Mononuclear cell (primary cell): ENCODE measurements around the gene IFTAP. TPM values are rescaled to one million over a fixed set of nuclear protein-coding genes. Genes with fewer than 3 reads are reported as not detected.
"Not testable (repeated sequence)": the region's sequence is repeated elsewhere in the genome, so short reads cannot be mapped to it uniquely, and the experiment has no call there.

Experiments used
- H3K27me3 ChIP-seq: 2 replicates; pipeline ENCODE4 v1.6.0; 2011; ENCODE audit warnings: low read length, control low read depth; ENCODE audit not compliant: insufficient read depth
- H3K4me1 ChIP-seq: 2 replicates; pipeline ENCODE4 v1.5.1; 2011; ENCODE audit warnings: mild to moderate bottlenecking, low read length, control low read depth; ENCODE audit not compliant: insufficient read depth
- H3K4me3 ChIP-seq: 2 replicates; pipeline ENCODE4 v1.5.1; 2011; ENCODE audit warnings: mild to moderate bottlenecking, low read length, moderate library complexity
- H3K9me3 ChIP-seq: 2 replicates; pipeline ENCODE4 v1.5.1; 2011; ENCODE audit warnings: low read depth, mild to moderate bottlenecking, control low read depth, low read length
- total RNA-seq: library from RNA; depleted of rRNA; stranded (reverse); fragments of >200 nt; gene quantifications from one replicate; pipeline ENCODE4 v1.2.3, GENCODE V29; 2012

IFTAP gene
- total RNA-seq, 1 donor = 2.7 TPM

GRCh38 chr11:36661359-36661758 lies 67.1 kb downstream of the IFTAP start:
- H3K27me3 ChIP-seq, H3K9me3 ChIP-seq, H3K4me3 ChIP-seq, H3K4me1 ChIP-seq: not testable (repeated sequence)

DNA sequence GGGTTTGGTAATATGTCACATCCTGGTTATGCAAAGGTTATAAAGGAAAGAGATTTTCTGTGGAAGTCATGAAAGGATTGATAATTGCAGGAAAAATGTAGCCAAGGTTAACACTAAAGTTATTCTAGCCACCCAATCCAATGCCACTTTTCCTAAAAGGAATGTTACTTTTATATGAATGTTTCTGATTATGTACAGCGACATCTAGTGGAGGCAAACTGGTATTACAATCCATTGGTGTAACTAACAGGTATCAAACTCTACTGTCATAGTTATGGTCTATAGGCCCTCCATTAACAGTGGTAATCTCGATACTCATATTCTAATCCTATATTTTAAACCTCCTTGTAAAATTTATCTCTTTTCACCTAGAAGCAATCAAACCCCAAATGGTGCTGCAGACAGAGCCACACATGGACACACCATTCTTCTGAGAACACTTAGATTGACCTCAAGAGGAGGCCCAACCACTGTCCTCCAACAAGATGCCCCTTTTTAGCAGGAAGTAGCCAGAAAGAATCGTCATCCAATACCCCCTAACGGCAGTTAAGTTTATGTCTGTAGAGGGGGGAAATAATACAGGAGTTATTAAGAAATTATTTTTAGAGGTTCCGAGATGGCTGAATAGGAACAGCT lies 78.6 kb downstream of the IFTAP start:
- H3K27me3 ChIP-seq = no peaks in the 10 kb centered on the region
- H3K4me1 ChIP-seq = no peaks in the 10 kb centered on the region
- no peak overlapping the region for H3K4me3 ChIP-seq
- no peaks in the 10 kb centered on the region for H3K9me3 ChIP-seq

GRCh38 chr11:36679547-36679946 lies 85.2 kb downstream of the IFTAP start:
- H3K9me3 ChIP-seq, H3K27me3 ChIP-seq, H3K4me1 ChIP-seq, H3K4me3 ChIP-seq: not testable (repeated sequence)

GRCh38 chr11:36683818-36684217 lies 89.5 kb downstream of the IFTAP start:
- Histone ChIP-seq H3K4me3 (no peak overlapping the region), H3K4me1 (no peaks in the 10 kb centered on the region), H3K27me3 (no peaks in the 10 kb centered on the region), H3K9me3 (no peaks in the 10 kb centered on the region)

GRCh38 chr11:36684840-36685801 lies 90.8 kb downstream of the IFTAP start:
- Histone ChIP-seq H3K9me3 (no peaks in the 10 kb centered on the region), H3K4me1 (no peaks in the 10 kb centered on the region), H3K27me3 (no peaks in the 10 kb centered on the region), H3K4me3 (no peak overlapping the region)

GRCh38 chr11:36688132-36688531 lies 93.8 kb downstream of the IFTAP start:
- no peak overlapping the region for H3K4me3 ChIP-seq
- H3K9me3 ChIP-seq = no peaks in the 10 kb centered on the region
- no peaks in the 10 kb centered on the region for H3K27me3 ChIP-seq
- no peaks in the 10 kb centered on the region for H3K4me1 ChIP-seq

DNA sequence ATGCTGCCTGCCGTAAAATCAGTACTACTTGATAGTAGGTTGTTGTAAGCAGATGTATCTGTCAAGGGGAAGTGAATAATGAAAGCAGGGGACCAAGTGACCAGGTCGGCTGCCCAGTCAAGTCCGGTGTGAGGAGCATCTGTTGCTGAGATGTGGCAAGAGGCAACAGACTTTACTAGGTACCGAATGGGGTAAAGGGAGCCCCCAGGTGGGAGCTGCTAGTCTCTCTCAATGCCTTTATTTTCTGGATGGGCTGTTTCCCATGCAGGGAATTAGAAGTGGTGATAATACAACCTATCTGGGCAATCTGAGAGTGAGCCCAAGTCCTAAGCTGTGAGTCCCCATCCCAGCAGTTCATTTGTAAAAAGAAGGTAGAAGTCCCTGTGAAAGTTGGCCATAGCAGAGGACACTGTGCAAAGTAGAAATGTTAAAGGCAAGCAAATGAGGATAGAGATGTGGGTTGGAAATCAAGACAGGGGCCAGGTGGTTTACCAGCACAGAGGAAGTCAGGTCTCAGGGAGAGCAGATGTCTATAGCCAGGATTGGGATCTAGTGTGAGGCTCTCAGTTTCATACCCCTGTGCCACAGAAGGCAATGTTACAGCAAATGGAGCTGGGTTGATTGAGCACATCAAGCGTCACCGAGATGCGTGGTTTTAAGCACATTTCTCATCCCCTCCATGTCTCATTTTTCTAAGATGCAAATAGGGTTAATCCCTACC lies 94.4 kb downstream of the IFTAP start:
- Histone ChIP-seq H3K27me3 (no peaks in the 10 kb centered on the region), H3K9me3 (no peaks in the 10 kb centered on the region), H3K4me1 (no peaks in the 10 kb centered on the region), H3K4me3 (no peak overlapping the region)

DNA sequence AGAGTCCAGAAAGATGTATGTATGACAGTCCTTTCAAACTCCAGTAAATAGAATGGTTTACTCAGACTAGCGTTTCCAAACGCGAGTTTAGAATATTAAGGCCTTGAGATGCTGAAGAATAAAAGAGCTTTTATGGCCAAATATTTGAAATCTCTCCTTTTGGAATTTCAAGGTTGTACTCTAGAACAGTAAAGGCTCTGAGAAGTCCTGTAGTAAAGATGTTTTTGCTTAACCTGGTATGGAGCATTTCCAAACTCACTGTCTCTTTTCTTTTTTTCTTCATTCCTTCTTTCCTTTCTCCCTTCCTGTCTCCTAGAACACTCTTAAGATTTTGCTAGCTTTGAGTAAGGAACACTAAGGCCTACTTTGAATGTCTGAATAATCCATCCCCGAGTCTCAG lies 95.1 kb downstream of the IFTAP start:
- Histone ChIP-seq H3K4me1 (no peaks in the 10 kb centered on the region), H3K4me3 (no peak overlapping the region), H3K27me3 (no peaks in the 10 kb centered on the region), H3K9me3 (no peaks in the 10 kb centered on the region)

DNA sequence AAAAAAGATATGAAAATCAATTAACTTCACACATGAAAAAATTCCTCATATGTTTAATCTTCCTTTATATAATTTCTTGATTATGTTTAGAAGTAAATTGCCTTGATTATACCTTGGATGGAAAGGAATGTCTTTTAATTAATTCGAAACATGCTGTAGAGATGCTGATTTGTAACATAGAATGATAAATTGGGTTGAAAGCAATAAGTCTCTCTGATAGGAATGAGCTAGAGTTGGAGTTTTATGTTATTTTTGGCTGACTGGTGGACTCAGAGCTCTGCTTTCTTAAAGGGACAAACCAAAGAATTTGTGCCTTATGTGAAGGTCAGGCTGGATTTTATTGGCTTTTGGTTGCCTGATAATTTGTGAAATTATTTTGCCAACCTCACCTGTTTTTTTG lies 98.4 kb downstream of the IFTAP start:
- Histone ChIP-seq H3K4me1 (no peaks in the 10 kb centered on the region), H3K27me3 (no peaks in the 10 kb centered on the region), H3K4me3 (no peak overlapping the region), H3K9me3 (no peaks in the 10 kb centered on the region)

DNA sequence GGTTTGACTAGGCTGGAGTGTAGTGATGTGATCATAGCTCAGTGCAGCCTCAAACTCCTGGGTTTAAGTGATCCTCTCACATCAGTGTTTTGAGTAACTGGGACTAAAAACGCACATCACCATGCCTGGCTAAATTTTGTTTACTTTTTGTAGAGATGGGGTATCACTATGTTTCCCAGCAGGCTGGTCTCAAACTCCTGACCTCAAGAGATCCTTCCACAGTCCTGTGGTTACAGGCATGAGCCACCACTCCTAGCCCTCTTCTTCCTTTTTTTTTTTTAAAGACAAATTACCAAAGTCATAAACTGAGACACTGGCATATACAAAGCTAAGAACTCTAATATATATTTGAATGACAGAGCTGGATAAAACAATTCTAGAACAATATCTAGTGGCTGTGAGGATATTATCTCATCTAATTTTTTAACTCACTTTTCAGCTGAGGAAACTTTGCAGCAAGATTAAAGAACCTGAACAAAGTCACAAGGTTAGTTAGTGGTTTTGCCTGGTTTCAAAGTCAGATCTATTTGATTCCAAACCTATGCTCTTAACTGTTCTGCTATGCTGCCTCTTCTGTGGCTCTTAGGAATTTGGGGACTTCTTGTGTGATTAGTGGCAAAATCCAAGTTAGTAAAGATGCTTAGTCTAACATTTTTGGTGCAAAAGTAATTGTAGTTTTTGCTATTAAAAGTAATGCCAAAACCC lies 99.0 kb downstream of the IFTAP start:
- Histone ChIP-seq H3K4me1 (no peaks in the 10 kb centered on the region), H3K4me3 (no peak overlapping the region), H3K9me3 (no peaks in the 10 kb centered on the region), H3K27me3 (no peaks in the 10 kb centered on the region)

DNA sequence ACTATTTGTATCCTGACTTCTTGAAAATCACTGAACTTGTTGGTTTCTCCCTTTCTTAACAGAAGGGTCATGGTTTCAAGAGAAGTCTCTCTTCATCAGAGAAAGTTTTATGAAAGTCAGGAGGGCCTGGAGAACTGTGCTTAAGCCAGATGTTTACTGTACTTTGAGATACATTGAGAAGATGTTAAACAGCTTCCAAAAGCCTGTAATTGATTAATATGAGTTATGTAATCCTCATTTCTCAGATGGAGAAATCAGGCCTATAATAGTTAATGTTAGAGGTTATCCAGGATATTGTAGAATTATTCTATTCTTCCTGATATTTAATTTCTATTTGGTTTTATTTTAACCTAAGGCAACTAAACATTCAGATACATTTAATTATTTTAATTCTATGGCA lies 100.8 kb downstream of the IFTAP start:
- Histone ChIP-seq H3K4me1 (no peaks in the 10 kb centered on the region), H3K9me3 (no peaks in the 10 kb centered on the region), H3K4me3 (no peak overlapping the region), H3K27me3 (no peaks in the 10 kb centered on the region)

GRCh38 chr11:36695571-36695970 lies 101.3 kb downstream of the IFTAP start:
- Histone ChIP-seq H3K9me3 (no peaks in the 10 kb centered on the region), H3K27me3 (no peaks in the 10 kb centered on the region), H3K4me3 (no peak overlapping the region), H3K4me1 (no peaks in the 10 kb centered on the region)

DNA sequence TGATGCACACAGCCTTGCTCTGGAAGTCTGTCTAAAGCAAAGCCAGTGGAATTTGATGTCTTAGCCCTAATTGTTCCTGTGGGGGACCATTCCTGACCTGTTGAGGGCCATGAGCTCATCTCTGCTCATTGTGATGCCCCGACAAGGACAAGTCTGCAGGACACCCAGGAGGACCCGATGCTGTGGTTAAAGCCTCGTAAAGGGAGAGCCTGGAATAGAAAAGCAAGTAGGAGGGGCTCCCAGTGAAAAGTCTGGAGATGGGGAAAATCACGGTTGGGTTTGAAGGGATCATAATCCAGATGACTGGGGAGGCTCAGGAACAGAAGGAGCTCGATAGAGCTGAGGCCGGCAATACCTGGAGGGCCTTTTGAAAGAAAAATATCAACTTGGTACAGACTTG lies 102.2 kb downstream of the IFTAP start:
- Histone ChIP-seq H3K27me3 (no peaks in the 10 kb centered on the region), H3K9me3 (no peaks in the 10 kb centered on the region), H3K4me3 (no peak overlapping the region), H3K4me1 (no peaks in the 10 kb centered on the region)

DNA sequence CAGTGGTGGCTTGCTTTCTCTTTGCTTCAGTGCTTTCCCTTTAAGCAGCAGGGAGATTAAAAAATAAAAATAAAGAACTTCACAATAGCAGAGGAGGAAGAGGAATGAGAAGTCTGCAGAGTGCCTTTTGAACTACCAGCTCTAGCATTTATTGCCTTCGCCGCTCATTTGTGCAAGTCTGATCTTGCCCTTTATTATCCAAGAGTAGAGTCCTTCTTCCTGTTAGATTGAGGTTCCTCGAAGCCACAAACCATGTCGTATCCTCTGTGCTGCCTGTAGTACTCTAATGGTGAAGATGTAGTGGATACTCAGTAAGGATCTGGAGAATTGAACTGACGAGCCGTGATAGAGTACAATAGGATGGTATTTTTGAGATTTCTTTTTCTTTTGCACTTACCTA lies 105.0 kb downstream of the IFTAP start:
- Histone ChIP-seq H3K4me3 (no peak overlapping the region), H3K4me1 (no peaks in the 10 kb centered on the region), H3K9me3 (no peaks in the 10 kb centered on the region), H3K27me3 (no peaks in the 10 kb centered on the region)

DNA sequence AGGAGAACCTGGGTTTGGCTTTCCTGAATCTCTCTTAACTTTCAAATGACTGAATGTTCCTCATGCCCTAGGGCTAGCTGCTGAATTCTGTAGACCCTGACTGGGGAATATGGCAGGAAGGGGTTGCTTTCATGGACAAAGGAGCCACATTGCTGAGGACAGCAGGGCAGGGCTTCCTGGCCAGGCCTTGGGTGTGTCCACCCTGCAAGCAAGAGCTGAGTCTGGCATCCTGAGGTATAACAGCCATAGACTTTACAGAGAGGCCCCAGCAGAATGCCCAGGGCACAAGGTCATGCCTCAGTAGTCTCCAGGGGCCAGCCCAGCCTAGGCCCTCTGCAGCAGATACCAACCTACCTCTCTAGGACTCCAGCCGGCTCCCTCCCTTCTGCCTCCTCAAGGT lies 105.9 kb downstream of the IFTAP start:
- H3K9me3 ChIP-seq = no peaks in the 10 kb centered on the region

More for the DNA sequence above, 105.9 kb downstream of the IFTAP start:
- H3K4me1 ChIP-seq = no peaks in the 10 kb centered on the region
- H3K27me3 ChIP-seq = no peaks in the 10 kb centered on the region
- H3K4me3 ChIP-seq = no peak overlapping the region
